ENCODE measurements around the gene LSM2.
"Not testable (repeated sequence)": the region's sequence is repeated elsewhere in the genome, so short reads cannot be mapped to it uniquely, and the experiment has no call there.

The LSM2 gene

DNA sequence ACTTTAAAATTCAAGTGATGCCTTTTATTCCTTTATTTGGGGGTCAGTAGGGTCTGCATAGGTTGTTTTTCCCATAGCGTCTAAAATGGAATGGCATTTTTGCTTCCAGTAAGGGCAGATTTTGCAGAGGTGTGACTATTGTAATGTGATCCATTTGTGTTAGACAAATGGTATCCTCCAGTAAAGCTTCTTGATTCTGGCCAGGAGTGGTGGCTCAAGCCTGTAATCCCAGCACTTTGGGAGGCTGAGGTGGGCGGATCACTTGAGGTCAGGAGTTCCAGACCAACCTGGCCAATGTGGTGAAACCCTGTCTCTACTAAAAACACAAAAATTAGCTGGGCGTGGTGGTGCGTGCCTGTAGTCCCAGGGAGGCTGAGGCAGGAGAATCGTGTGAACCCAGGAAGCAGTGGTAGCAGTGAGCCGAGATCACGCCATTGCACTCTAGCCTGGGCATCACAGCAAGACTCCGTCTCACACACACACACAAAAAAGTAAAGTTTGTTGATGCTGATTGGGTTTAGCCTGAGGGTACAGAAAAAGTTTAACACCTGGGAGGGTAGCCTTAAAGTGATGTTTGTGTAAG, 11.3 kb upstream of the LSM2 start:
- H3K27ac ChIP-seq (replicated peaks; ENCODE audit: low read length); H2AK5ac ChIP-seq (ENCODE audit: low read depth, low read length); DNase-seq (ENCODE audit: low spot score); H2BK120ac ChIP-seq (ENCODE audit: low read depth, low read length); H2BK15ac ChIP-seq (ENCODE audit: low read length); H3K4me3 ChIP-seq (ENCODE audit: low read length in 2 of 2); H3K14ac ChIP-seq (ENCODE audit: low read length); H4K91ac ChIP-seq (ENCODE audit: low read depth, low read length, poor library complexity); H3K18ac ChIP-seq (ENCODE audit: low read length); H3K4ac ChIP-seq (ENCODE audit: low read length); H3K79me1 ChIP-seq (ENCODE audit: low read depth, low read length); H3K9me3 ChIP-seq (replicated peaks in 1 of 2; ENCODE audit: control insufficient read depth in 2 of 2, insufficient read depth in 1 of 2, low read depth in 1 of 2, low read length in 2 of 2); H3K36me3 ChIP-seq (replicated peaks in 1 of 2; ENCODE audit: control insufficient read depth in 2 of 2, insufficient read depth in 2 of 2, low read length in 2 of 2); H3K23ac ChIP-seq (ENCODE audit: low read depth, low read length, poor library complexity); H4K8ac ChIP-seq (ENCODE audit: low read depth, low read length); H3K4me1 ChIP-seq (ENCODE audit: control insufficient read depth in 2 of 2, insufficient read depth in 1 of 2, low read depth in 1 of 2, low read length in 2 of 2); H2BK5ac ChIP-seq (ENCODE audit: low read length); H3K9ac ChIP-seq (ENCODE audit: low read depth, low read length, poor library complexity); H3K4me2 ChIP-seq (ENCODE audit: insufficient read depth, low read length, poor library complexity, severe bottlenecking); H2AFZ ChIP-seq (ENCODE audit: low read length); H3K27me3 ChIP-seq (ENCODE audit: control insufficient read depth in 3 of 3, insufficient read depth in 3 of 3, low read depth in 1 of 3, low read length in 3 of 3); H2BK12ac ChIP-seq (ENCODE audit: low read length): not testable (repeated sequence)
- WGBS, 2 donors (ENCODE audit: extremely low coverage in 2 of 2, insufficient read length in 2 of 2, insufficient replicate concordance in 1 of 2), result no CpG with 5 or more reads among the region's 8 CpGs

DNA sequence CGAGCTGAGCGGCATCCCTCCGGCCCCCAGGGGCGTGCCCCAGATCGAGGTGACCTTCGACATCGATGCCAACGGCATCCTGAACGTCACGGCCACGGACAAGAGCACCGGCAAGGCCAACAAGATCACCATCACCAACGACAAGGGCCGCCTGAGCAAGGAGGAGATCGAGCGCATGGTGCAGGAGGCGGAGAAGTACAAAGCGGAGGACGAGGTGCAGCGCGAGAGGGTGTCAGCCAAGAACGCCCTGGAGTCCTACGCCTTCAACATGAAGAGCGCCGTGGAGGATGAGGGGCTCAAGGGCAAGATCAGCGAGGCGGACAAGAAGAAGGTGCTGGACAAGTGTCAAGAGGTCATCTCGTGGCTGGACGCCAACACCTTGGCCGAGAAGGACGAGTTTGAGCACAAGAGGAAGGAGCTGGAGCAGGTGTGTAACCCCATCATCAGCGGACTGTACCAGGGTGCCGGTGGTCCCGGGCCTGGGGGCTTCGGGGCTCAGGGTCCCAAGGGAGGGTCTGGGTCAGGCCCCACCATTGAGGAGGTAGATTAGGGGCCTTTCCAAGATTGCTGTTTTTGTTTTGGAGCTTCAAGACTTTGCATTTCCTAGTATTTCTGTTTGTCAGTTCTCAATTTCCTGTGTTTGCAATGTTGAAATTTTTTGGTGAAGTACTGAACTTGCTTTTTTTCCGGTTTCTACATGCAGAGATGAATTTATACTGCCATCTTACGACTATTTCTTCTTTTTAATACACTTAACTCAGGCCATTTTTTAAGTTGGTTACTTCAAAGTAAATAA, 10.6 kb upstream of the LSM2 start:
- H3K23ac ChIP-seq (ENCODE audit: low read depth, low read length, poor library complexity); H3K27ac ChIP-seq (replicated peaks; ENCODE audit: low read length); DNase-seq (ENCODE audit: low spot score); H2AFZ ChIP-seq (ENCODE audit: low read length); H3K79me1 ChIP-seq (ENCODE audit: low read depth, low read length); H3K4me2 ChIP-seq (ENCODE audit: insufficient read depth, low read length, poor library complexity, severe bottlenecking); H3K9ac ChIP-seq (ENCODE audit: low read depth, low read length, poor library complexity); H2BK15ac ChIP-seq (ENCODE audit: low read length); H4K91ac ChIP-seq (ENCODE audit: low read depth, low read length, poor library complexity); H2BK12ac ChIP-seq (ENCODE audit: low read length); H4K8ac ChIP-seq (ENCODE audit: low read depth, low read length); H3K18ac ChIP-seq (ENCODE audit: low read length); H2AK5ac ChIP-seq (ENCODE audit: low read depth, low read length); H3K27me3 ChIP-seq (ENCODE audit: control insufficient read depth in 3 of 3, insufficient read depth in 3 of 3, low read depth in 1 of 3, low read length in 3 of 3); H3K4ac ChIP-seq (ENCODE audit: low read length); H3K14ac ChIP-seq (ENCODE audit: low read length); H2BK5ac ChIP-seq (ENCODE audit: low read length); H3K9me3 ChIP-seq (replicated peaks in 1 of 2; ENCODE audit: control insufficient read depth in 2 of 2, insufficient read depth in 1 of 2, low read depth in 1 of 2, low read length in 2 of 2); H3K4me1 ChIP-seq (ENCODE audit: control insufficient read depth in 2 of 2, insufficient read depth in 1 of 2, low read depth in 1 of 2, low read length in 2 of 2); H2BK120ac ChIP-seq (ENCODE audit: low read depth, low read length); H3K36me3 ChIP-seq (replicated peaks in 1 of 2; ENCODE audit: control insufficient read depth in 2 of 2, insufficient read depth in 2 of 2, low read length in 2 of 2): not testable (repeated sequence)
- no CpG with 5 or more reads among the region's 37 CpGs for WGBS, 2 donors (ENCODE audit: extremely low coverage in 2 of 2, insufficient read length in 2 of 2, insufficient replicate concordance in 1 of 2)
- H3K4me3 ChIP-seq (ENCODE audit: low read length in 2 of 2), result peak overlapping the region in 1 of 2 donors; percentile 36

DNA sequence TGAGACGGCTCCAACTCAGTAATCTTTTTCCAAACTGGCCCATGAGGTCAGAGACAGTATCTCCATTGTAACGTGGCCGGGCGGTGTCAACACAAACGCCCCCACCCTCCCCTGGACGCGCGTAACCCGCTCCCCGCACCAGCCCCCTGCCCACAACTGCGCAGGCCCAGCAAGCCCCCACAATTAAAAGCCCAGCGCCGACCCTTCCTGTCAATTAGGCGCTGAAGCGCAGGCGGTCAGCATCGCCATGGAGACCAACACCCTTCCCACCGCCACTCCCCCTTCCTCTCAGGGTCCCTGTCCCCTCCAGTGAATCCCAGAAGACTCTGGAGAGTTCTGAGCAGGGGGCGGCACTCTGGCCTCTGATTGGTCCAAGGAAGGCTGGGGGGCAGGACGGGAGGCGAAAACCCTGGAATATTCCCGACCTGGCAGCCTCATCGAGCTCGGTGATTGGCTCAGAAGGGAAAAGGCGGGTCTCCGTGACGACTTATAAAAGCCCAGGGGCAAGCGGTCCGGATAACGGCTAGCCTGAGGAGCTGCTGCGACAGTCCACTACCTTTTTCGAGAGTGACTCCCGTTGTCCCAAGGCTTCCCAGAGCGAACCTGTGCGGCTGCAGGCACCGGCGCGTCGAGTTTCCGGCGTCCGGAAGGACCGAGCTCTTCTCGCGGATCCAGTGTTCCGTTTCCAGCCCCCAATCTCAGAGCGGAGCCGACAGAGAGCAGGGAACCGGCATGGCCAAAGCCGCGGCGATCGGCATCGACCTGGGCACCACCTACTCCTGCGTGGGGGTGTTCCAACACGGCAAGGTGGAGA, 8.5 kb upstream of the LSM2 start, which contains the start of the genes HSPA1A and HSPA1L:
TSS of gene HSPA1A (plus strand) at position 519 of the 814 bp plus-strand sequence. CDS start at position 733, 214 bp downstream.
TSS of gene HSPA1L (minus strand) at position 259 of the 814 bp plus-strand sequence. CDS start 3,311 bp downstream, outside the sequence.
- Histone ChIP-seq H3K27me3 (ENCODE audit: control insufficient read depth in 3 of 3, insufficient read depth in 3 of 3, low read depth in 1 of 3, low read length in 3 of 3) (no peaks in the 10 kb centered on the region), H3K9ac (ENCODE audit: low read depth, low read length, poor library complexity) (peak within 1 kb of the TSS; percentile 86), H2BK120ac (ENCODE audit: low read depth, low read length) (peak within 1 kb of the TSS; percentile 72), H2BK12ac (ENCODE audit: low read length) (no peak within 1 kb of the TSS), H3K18ac (ENCODE audit: low read length) (peak within 1 kb of the TSS; percentile 97), H3K9me3 (replicated peaks in 1 of 2; ENCODE audit: control insufficient read depth in 2 of 2, insufficient read depth in 1 of 2, low read depth in 1 of 2, low read length in 2 of 2) (peaks cover 2 to 6% of the 10 kb centered on the region in 2 donors), H3K79me1 (ENCODE audit: low read depth, low read length) (peaks cover 1% of the 10 kb centered on the region), H2AFZ (ENCODE audit: low read length) (peak within 1 kb of the TSS; percentile 75), H2BK5ac (ENCODE audit: low read length) (no peak within 1 kb of the TSS), H2AK5ac (ENCODE audit: low read depth, low read length) (peak within 1 kb of the TSS; percentile 81), H4K91ac (ENCODE audit: low read depth, low read length, poor library complexity) (no peak within 1 kb of the TSS), H3K23ac (ENCODE audit: low read depth, low read length, poor library complexity) (peak within 1 kb of the TSS; percentile 100), H3K4me2 (ENCODE audit: insufficient read depth, low read length, poor library complexity, severe bottlenecking) (peak within 1 kb of the TSS; percentile 69), H3K14ac (ENCODE audit: low read length) (no peak within 1 kb of the TSS), H4K8ac (ENCODE audit: low read depth, low read length) (no peak within 1 kb of the TSS), H3K36me3 (replicated peaks in 1 of 2; ENCODE audit: control insufficient read depth in 2 of 2, insufficient read depth in 2 of 2, low read length in 2 of 2) (peaks cover 0 to 2% of the 10 kb centered on the region in 2 donors), H2BK15ac (ENCODE audit: low read length) (no peak within 1 kb of the TSS), H3K4ac (ENCODE audit: low read length) (no peak within 1 kb of the TSS), H3K4me3 (ENCODE audit: low read length in 2 of 2) (peak within 1 kb of the TSS; percentile 17 to 81), H3K27ac (replicated peaks; ENCODE audit: low read length) (peak within 1 kb of the TSS; percentile 99), H3K4me1 (ENCODE audit: control insufficient read depth in 2 of 2, insufficient read depth in 1 of 2, low read depth in 1 of 2, low read length in 2 of 2) (peaks cover 0 to 6% of the 10 kb centered on the region in 2 donors)
- peak; percentile 96 for DNase-seq (ENCODE audit: low spot score)
- WGBS, 2 donors (ENCODE audit: extremely low coverage in 2 of 2, insufficient read length in 2 of 2, insufficient replicate concordance in 1 of 2), result no CpG with 5 or more reads among the region's 56 CpGs
